ENCODE measurements around the gene TMEM151B.

Gene TMEM151B

DNA sequence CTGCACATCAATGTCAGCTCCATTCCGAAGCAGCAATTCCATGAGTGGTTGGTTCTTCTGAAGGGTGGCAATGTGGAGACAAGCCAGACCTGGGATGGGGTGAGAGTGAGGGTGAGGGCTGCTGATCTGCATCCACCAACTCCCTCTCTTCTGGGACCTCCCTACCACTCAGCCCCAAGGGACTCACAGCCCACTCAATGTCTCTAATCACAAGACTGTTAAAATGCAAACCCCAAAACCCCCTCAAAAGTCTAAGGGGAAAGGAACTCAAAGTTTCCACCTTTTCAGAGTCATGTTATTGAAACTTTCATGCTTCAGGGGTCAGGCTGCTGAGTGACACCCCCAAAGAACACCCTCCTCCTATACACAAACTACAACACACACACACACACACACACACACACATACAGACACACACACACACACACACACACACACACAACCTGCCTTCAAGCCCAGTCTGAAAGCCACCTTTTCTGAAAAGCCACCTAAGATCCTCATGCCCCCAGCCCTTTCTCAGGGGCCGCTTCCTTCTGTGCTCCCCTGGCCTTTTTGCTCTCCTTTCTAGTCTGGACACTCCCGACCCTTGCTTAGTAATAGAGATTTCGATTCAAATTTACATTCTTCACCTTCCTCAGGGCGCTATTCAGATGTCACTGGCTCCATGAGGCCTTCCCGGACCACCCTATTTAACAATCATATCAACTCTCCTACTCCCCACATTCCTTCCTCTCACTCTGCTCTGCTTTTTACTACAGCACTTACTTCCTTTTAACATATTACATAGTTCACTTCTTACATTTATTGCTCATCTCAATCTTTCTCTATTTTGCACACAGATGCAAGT, 9.6 kb upstream of the TMEM151B start:
- no peaks in the 10 kb centered on the region for H3K27me3 Mint-ChIP-seq
- peak overlapping the region; percentile 46 for H3K4me3 Mint-ChIP-seq

DNA sequence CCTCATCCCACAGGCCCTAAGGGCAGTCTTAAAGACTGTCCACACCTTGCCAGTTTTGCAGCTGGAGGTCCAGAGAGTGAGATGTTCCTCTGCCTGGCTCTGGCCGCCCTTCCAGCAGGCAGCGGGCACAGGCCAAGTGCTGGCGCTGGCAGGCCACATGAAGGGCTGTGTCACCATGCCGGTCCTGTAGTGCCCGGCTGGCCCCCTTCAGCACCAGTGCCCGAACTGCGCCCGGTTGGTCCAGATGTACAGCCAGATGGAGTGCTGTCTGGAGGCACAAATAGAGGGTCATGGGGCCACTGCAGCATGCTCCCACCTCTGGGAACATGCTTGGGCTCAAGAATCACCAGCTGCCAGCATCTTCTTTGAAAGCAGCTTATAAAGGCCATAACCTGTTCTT, 8.7 kb upstream of the TMEM151B start:
- Mint-ChIP-seq H3K27me3 (no peaks in the 10 kb centered on the region), H3K36me3 (ENCODE audit: low read depth) (peaks cover 85% of the 10 kb centered on the region), H3K4me3 (no peak overlapping the region), H3K9me3 (no peaks in the 10 kb centered on the region), H3K27ac (peak overlapping the region; percentile 90), H3K4me1 (ENCODE audit: low read depth) (peaks cover 71% of the 10 kb centered on the region)
- intact Hi-C loops (cut with micrococcal nuclease) = loop anchor here (5.0 kb wide), 1 partner anchor 164 kb away; no protein-coding TSS in a partner anchor

More for the DNA sequence above, 9.6 kb upstream of the TMEM151B start:
- peaks cover 94% of the 10 kb centered on the region for H3K36me3 Mint-ChIP-seq (ENCODE audit: low read depth)
- H3K4me1 Mint-ChIP-seq (ENCODE audit: low read depth) = peaks cover 73% of the 10 kb centered on the region
- H3K9me3 Mint-ChIP-seq = no peaks in the 10 kb centered on the region
- H3K27ac Mint-ChIP-seq = peak overlapping the region; percentile 66
- intact Hi-C loops (cut with micrococcal nuclease) = loop anchor here (5.0 kb wide), 1 partner anchor 163 kb away; no protein-coding TSS in a partner anchor

DNA sequence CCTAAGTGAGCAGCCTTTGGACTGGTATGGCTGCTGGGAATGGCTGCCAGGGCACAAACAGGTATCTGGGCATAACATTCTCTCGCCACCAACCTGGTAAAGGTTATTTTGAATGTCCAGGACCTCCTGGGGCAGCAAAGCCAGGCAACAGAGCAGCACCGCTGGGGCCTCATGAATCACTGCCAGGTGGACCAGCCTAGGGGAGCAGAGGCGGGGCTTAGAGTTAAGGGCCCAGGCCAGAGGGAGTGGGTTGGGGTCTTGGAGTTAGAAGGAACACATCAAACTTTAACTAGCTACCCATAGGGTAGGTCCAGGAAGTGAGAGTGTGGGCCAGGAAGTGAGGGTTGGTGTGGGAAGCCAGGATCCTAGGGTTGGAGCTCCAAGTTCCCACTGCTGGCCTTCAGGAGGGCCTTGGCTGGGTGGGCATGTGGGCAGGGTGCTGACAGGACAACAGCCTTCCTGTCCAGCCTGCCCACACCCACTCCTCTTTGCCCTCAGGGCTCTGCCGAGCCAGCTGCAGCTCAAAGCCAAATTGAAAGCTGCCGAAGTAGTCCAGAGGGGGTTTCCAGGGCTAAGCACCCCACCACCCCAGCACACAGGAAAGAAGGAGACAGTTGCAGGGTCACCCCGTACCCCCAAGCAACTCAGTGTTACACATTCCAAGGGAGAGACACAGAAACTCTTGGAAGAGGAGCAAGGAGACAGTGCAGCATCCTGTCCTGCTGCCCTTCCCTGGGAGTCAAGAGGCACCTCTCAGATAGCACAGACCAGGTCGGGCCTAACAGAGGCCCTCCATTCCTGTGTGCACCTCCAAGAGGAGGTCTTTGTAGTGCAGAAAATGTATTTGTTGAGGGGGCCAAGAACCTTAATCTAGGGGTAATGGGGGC, 7.5 kb upstream of the TMEM151B start:
- Mint-ChIP-seq H3K27me3 (peaks cover 2% of the 10 kb centered on the region), H3K36me3 (ENCODE audit: low read depth) (peaks cover 76% of the 10 kb centered on the region), H3K9me3 (no peaks in the 10 kb centered on the region), H3K27ac (peak overlapping the region; percentile 90), H3K4me1 (ENCODE audit: low read depth) (peaks cover 72% of the 10 kb centered on the region), H3K4me3 (peak overlapping the region; percentile 97)
- intact Hi-C loops (cut with micrococcal nuclease) = loop anchor here (5.0 kb wide), 1 partner anchor 165 kb away; no protein-coding TSS in a partner anchor

DNA sequence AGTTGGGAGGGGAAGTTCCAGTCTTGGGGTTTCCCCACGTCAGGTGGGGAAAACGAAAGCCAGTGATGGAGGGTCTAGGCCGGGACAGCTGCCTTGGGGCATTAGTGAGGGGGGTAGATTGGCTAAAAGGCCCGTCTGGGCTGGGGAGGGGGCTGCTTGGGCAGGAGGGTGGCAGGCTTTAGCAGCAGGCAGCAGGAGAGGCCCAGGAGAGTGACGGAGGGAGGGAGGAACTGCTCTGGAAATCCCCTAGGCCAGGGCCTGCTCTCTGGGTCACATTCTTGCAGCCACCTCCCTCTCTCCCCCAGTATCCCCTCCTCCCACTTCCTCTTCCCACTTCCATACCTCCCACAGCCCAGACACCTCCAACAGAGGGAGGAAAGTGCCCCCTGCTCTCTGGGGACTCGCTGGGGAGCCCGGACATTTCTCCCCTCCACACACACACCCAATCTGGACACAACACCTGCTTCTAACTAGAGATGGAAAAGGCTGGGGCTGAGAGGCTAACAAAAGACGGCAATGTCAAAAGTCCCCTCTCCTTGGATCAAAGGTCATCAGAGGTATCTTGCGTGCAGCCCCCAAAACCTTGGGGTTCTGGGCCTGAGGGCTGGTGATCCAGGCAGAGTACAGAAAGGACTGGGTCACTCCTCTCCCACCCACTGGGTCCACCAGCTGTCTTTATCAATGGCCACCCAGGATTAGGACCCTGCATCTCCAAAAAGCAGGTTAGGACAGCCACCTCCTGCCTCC, 6.7 kb upstream of the TMEM151B start:
- Mint-ChIP-seq H3K27me3 (peaks cover 7% of the 10 kb centered on the region), H3K27ac (peak overlapping the region; percentile 90), H3K4me3 (peak overlapping the region; percentile 97), H3K4me1 (ENCODE audit: low read depth) (peaks cover 64% of the 10 kb centered on the region), H3K9me3 (no peaks in the 10 kb centered on the region), H3K36me3 (ENCODE audit: low read depth) (peaks cover 68% of the 10 kb centered on the region)
- intact Hi-C loops (cut with micrococcal nuclease) = loop anchor here (5.0 kb wide), 1 partner anchor 166 kb away; no protein-coding TSS in a partner anchor

DNA sequence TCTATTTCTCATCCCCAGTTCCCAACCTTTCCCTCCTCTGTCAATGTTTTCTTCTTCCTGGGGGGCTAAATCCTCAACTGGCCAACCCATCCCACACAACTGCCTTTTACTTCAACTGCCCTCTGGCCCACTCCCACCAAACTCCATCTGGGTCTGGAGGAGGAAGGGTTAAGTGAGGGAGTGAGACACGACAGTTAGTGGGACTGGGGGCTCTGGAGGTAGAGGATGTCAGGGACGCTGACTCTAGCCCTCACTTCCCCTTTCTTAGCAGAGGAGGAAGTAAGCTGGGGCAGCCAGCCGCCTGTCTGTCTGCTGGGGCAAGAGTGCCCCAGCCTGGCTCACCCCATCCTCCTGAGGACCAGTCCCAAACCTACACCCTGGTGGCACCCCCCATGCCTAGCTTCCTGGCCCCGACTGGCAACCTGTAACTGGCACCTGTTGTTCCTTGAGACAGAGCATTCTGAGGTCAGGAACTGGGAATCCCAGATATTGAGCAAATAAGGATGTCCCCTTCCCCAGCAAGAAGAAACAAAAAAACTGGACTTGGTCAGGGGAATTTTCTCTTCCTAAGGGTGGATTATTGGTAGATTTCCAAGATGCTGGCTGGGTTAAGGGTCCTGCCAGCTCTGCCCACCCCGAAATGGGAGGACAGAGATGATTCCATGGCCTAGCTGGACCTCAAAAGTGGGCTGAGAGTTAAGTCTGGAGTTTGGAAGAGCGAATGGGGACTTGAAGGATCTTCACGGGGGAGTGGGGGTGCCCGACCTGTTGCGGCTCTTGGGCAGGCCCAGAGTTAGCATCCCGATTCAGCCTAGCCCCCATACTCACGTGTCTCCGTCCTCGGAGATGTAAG, 5.9 kb upstream of the TMEM151B start:
- Mint-ChIP-seq H3K27me3 (peaks cover 16% of the 10 kb centered on the region), H3K9me3 (no peaks in the 10 kb centered on the region), H3K36me3 (ENCODE audit: low read depth) (peaks cover 60% of the 10 kb centered on the region), H3K27ac (peak overlapping the region; percentile 90), H3K4me3 (peak overlapping the region; percentile 97), H3K4me1 (ENCODE audit: low read depth) (peaks cover 58% of the 10 kb centered on the region)
- intact Hi-C loops (cut with micrococcal nuclease) = loop anchor here (5.0 kb wide), 2 partner anchors 167 to 188 kb away; no protein-coding TSS in a partner anchor

DNA sequence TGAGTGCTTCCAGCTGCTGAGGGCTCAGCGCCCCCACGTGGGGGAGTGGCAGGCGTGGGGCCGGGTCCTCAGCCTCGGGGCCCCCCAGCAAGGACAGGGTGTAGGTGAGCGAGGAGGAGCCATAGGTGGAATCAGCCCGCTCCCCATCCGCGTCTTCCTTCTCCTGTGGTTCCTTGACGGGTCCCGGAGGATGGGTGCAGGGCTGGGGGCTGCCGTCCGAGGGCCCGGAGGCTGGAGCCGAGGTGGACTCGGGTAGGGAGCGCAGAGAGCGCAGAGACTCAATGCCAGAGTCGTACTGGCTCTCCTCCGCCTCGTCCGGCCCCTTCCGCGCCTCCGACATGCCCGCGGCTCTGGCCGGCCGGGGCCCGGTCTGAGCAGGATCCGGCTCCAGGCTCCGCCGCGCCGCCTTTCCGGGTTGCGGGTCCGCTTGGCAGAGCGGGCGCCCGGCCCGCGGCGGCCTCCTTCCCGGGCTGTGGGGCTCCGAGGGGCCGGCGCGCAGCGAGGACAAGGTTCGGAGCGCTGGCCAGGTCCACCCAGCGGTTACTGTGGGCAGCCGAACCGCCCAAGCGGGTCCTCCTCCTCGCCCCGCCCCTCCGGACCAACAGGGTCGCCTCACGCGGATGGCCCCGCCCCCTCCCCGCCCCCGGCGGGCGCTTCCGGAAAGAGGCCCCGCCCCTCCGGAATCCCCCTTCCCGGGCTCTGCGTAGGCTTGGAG, 5.1 kb upstream of the TMEM151B start, which contains the start of gene NFKBIE:
TSS of gene NFKBIE (minus strand) at position 545 of the 715 bp plus-strand sequence. CDS start at position 340, 205 bp downstream.
- Mint-ChIP-seq H3K36me3 (ENCODE audit: low read depth) (peaks cover 52% of the 10 kb centered on the region), H3K4me3 (peak within 1 kb of the TSS; percentile 97), H3K27me3 (peaks cover 24% of the 10 kb centered on the region), H3K27ac (peak within 1 kb of the TSS; percentile 90), H3K4me1 (ENCODE audit: low read depth) (peaks cover 60% of the 10 kb centered on the region), H3K9me3 (no peaks in the 10 kb centered on the region)
- intact Hi-C loops (cut with micrococcal nuclease) = loop anchor here (5.0 kb wide), 1 partner anchor 187 kb away; no protein-coding TSS in a partner anchor

DNA sequence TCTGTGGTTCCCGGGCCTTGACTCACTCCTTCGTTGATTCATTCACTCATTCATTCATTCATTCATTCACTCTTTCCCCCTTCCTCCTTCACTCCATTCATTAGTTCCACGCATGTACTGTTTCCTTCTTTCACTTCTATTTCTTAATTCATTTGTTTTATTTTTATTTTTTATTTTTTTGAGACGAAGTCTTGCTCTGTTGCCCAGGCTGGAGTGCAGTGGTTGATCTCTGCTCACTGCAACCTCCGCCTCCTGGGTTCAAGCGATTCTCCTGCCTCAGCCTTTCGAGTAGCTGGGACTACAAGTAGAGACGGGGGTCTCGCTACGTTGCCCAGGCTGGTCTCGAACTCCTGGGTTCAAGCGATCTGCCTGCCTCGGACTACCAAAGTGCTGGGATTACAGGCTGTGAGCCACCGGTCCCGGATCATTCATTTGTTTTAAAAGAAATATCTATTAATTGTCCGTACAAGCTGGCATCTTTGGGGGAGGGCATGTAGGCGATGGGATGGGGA, 4.5 kb upstream of the TMEM151B start:
- H3K27me3 Mint-ChIP-seq = peaks cover 24% of the 10 kb centered on the region
- no peaks in the 10 kb centered on the region for H3K9me3 Mint-ChIP-seq
- H3K36me3 Mint-ChIP-seq (ENCODE audit: low read depth) = peaks cover 46% of the 10 kb centered on the region
- H3K27ac Mint-ChIP-seq = peak overlapping the region; percentile 90
- peaks cover 55% of the 10 kb centered on the region for H3K4me1 Mint-ChIP-seq (ENCODE audit: low read depth)
- intact Hi-C loops (cut with micrococcal nuclease) = loop anchor here (5.0 kb wide), 1 partner anchor 187 kb away; no protein-coding TSS in a partner anchor
- H3K4me3 Mint-ChIP-seq = peak overlapping the region; percentile 97

DNA sequence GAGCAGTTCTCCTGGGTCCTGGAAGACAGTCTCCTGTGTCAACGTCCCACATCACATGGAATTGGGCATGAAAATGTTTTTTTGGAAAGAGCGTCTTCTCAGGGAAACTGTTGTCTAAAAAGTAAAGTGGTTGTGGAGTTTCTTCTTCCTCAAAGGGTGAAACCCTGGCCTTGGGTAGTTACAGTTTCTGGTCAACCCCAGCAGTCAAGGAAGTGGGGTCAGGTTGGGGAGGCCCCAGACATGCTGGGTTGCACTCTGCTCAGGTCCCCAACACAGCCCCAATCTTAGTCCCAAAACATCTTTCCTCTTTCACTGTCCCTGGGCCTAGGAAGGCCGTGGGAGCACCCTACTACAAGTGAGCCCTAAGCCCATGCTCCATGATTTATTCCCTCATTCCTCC, 3.9 kb upstream of the TMEM151B start:
- intact Hi-C loops (cut with micrococcal nuclease) = loop anchor here (5.0 kb wide), 1 partner anchor 186 kb away; no protein-coding TSS in a partner anchor
- Mint-ChIP-seq H3K27me3 (peaks cover 29% of the 10 kb centered on the region), H3K9me3 (no peaks in the 10 kb centered on the region), H3K4me3 (peak overlapping the region; percentile 15), H3K27ac (peak overlapping the region; percentile 90), H3K4me1 (ENCODE audit: low read depth) (peaks cover 49% of the 10 kb centered on the region), H3K36me3 (ENCODE audit: low read depth) (peaks cover 40% of the 10 kb centered on the region)

DNA sequence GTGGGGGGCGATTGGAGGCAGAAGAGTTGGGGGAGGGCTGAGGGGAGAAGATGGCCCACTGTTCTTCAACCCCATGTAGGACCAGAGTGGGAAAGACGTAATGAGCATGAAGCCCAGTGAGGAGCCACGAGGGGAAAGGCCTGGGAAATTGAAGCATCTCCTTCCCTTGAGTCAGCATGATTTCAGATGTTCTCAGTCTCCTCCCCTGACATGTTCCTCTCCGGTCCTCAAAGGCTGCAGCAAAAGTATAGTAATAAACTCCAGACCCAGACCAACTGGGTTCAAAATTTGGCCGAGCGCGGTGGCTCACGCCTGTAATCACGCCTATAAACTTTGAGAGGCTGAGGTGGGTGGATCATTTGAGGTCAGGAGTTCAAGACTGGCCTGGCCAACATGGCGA, 3.0 kb upstream of the TMEM151B start:
- peaks cover 31% of the 10 kb centered on the region for H3K36me3 Mint-ChIP-seq (ENCODE audit: low read depth)
- H3K27ac Mint-ChIP-seq = peak overlapping the region; percentile 90
- H3K4me1 Mint-ChIP-seq (ENCODE audit: low read depth) = peaks cover 40% of the 10 kb centered on the region
- intact Hi-C loops (cut with micrococcal nuclease) = loop anchor here (5.0 kb wide), 1 partner anchor 185 kb away; no protein-coding TSS in a partner anchor
- H3K27me3 Mint-ChIP-seq = peaks cover 38% of the 10 kb centered on the region
- H3K4me3 Mint-ChIP-seq = no peak overlapping the region
- H3K9me3 Mint-ChIP-seq = no peaks in the 10 kb centered on the region

DNA sequence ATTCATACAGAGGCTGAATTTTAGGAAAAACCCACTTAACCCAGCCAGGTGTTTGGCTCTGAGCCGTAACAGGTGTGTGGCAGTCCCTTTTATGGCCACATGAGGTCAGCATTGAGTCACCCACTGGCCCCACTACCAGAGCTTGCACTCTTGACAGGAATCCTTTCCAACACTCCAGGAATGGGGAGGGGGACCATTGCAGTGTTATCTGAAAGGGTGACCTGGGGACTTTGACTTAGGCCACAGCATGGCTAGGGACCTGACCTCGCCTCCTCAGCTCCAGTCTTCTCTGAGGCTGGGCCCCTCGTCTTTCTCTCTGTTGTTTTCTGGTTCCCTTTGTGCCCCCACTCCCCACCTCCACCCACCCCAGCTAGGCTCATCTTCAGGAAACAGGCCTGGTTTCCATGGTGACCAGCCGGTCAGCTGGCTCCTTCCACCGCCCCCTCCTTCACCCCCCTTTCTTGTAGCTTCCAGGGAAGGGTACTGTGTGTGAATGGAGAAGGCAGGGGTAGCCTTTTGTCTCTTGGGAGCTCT, 2.1 kb upstream of the TMEM151B start:
- Mint-ChIP-seq H3K27ac (no peak overlapping the region), H3K4me1 (ENCODE audit: low read depth) (peaks cover 31% of the 10 kb centered on the region), H3K36me3 (ENCODE audit: low read depth) (peaks cover 22% of the 10 kb centered on the region), H3K9me3 (no peaks in the 10 kb centered on the region), H3K4me3 (no peak overlapping the region), H3K27me3 (peaks cover 47% of the 10 kb centered on the region)
- intact Hi-C loops (cut with micrococcal nuclease) = loop anchor here (1.0 to 5.0 kb wide), 3 partner anchors 36 to 184 kb away; no protein-coding TSS in a partner anchor

DNA sequence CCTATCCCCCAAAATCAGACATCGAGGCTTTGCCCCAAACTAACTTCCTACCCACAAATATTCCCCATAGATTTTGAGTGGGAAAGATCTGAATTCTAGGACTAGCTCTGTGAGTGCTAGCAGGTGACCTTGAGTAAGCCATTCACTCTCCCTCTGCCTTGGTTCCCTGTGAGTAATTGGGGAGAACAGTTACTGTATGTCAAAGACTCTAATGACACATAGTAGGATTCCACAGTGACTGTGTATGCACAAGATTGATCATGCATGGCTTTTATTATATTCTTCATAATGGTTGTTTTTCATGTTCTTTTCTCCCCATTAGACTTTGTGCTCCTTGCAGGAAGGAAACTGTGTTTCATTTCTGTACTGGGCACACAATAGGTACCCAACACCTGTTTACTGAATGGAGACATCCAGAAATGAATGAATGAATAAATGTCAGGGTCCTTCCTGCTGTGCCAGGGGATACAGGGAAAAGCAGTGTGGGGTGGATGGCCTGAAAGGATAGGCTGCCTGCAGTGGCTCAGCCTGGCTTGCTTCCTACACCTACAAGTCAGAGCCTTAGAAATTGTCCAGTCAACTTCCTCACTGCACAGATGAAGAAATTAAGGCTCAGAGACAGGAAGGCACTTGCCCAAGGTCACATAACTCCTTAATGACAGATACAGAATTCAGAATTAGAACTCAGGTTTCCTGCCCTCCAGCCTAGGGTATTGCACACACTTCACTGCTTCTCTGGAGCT, 901 bp upstream of the TMEM151B start:
- no peaks in the 10 kb centered on the region for H3K9me3 Mint-ChIP-seq
- peaks cover 54% of the 10 kb centered on the region for H3K27me3 Mint-ChIP-seq
- H3K27ac Mint-ChIP-seq = no peak overlapping the region
- no peak overlapping the region for H3K4me3 Mint-ChIP-seq
- peaks cover 26% of the 10 kb centered on the region for H3K4me1 Mint-ChIP-seq (ENCODE audit: low read depth)
- H3K36me3 Mint-ChIP-seq (ENCODE audit: low read depth) = peaks cover 10% of the 10 kb centered on the region
- intact Hi-C loops (cut with micrococcal nuclease) = loop anchor here (5.0 kb wide), 1 partner anchor 183 kb away; no protein-coding TSS in a partner anchor
